GM21515 (cell line): ENCODE data around the gene HSPH1.
"Not testable (repeated sequence)": the region's sequence is repeated elsewhere in the genome, so short reads cannot be mapped to it uniquely, and the experiment has no call there.

Experiments
- ATAC-seq: cut with Tn5 transposase; IDR thresholded peaks from one replicate; pipeline ENCODE4 v1.9.1; 2021; ENCODE audit not compliant: unreplicated experiment

HSPH1 gene

GRCh38 chr13:31097911-31098434 is 63.7 kb downstream of the HSPH1 start:
- ATAC-seq = not testable (repeated sequence)

GRCh38 chr13:31096654-31097302 is 64.9 kb downstream of the HSPH1 start:
- no peak for ATAC-seq

GRCh38 chr13:31094331-31095015 is 67.2 kb downstream of the HSPH1 start:
- ATAC-seq = no peak

GRCh38 chr13:31093145-31093885 is 68.4 kb downstream of the HSPH1 start:
- no peak for ATAC-seq

GRCh38 chr13:31092646-31093045 is 69.1 kb downstream of the HSPH1 start:
- no peak for ATAC-seq

- no peak for ATAC-seq
These were observed 70.6 kb downstream of the HSPH1 start for GRCh38 chr13:31090961-31091624.

GRCh38 chr13:31090096-31090495 is 71.6 kb downstream of the HSPH1 start:
- ATAC-seq = no peak

- no peak for ATAC-seq
These were observed 72.1 kb downstream of the HSPH1 start for GRCh38 chr13:31089649-31090048.

GRCh38 chr13:31088826-31089420 is 72.8 kb downstream of the HSPH1 start:
- no peak for ATAC-seq
